Activated T-cell treated with anti-CD3 and anti-CD28 coated beads for 4 hours (primary cell): ENCODE results near the gene SRGAP2.
"Not testable (repeated sequence)": the region's sequence is repeated elsewhere in the genome, so short reads cannot be mapped to it uniquely, and the experiment has no call there.

ENCODE experiments used
- DNase-seq: peaks from one replicate; pipeline ENCODE4 v3.0.0-alpha.2; 2020

SRGAP2 gene

GRCh38 chr1:206210802-206211201 is 7.5 kb downstream of the SRGAP2 start:
- DNase-seq, result not testable (repeated sequence)

GRCh38 chr1:206215600-206216392 is 12.5 kb downstream of the SRGAP2 start:
- DNase-seq, result not testable (repeated sequence)

DNA sequence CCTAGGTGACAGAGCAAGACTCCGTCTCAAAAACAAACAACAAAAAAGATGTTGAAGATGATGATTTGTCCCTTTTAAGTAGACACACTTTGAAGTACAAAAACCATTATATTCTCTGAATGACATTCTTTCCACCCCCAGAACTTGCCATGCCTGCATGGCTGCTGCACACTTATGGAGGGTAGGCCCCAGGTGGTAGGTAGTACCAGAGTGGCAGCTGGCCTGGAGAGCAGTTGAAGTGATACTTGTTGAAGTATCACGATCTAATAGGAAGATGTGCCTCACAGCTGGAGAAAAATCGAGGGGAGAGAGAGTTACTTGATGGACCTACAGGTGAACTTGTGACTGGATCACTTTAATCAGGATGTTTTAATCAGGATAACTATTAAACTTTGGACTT is 14.9 kb downstream of the SRGAP2 start:
- DNase-seq, result not testable (repeated sequence)

- DNase-seq, result not testable (repeated sequence)
Observed at GRCh38 chr1:206218765-206219164, 15.4 kb downstream of the SRGAP2 start.

GRCh38 chr1:206219514-206220331 is 16.4 kb downstream of the SRGAP2 start:
- not testable (repeated sequence) for DNase-seq

DNA sequence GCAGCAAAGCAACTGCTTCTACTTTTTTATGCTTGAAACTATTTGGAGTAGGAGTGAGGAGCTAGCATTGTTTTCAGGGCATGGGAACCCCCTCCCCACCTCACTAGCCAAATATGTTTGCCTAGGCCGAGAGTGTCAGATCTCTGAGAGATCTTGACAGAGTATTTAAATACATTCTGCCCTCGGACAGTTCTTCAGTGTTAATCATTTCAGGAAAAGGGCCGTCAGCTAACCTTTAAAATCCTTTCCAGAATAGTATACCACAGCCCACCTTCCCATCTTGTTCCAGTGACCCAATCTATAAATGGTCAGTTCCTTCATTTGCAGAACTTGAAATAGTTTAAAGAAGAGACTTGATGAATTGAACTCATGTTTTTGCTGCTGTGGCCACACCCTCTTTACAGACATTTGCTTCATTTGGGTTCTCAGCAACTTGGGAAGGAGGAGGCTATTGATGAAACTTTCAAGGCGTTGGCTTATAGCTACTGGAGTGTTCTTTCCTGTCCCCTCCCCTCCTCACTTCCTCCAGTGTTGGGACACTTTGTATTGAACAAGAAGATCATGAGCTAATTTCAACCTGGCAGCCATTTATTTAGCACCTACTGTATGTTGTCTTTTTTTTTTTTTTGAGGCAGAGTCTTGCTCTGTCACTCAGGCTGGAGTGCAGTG is 17.1 kb downstream of the SRGAP2 start:
- DNase-seq, result not testable (repeated sequence)

- DNase-seq, result not testable (repeated sequence)
Observed at GRCh38 chr1:206221585-206221984, 18.2 kb downstream of the SRGAP2 start.

DNA sequence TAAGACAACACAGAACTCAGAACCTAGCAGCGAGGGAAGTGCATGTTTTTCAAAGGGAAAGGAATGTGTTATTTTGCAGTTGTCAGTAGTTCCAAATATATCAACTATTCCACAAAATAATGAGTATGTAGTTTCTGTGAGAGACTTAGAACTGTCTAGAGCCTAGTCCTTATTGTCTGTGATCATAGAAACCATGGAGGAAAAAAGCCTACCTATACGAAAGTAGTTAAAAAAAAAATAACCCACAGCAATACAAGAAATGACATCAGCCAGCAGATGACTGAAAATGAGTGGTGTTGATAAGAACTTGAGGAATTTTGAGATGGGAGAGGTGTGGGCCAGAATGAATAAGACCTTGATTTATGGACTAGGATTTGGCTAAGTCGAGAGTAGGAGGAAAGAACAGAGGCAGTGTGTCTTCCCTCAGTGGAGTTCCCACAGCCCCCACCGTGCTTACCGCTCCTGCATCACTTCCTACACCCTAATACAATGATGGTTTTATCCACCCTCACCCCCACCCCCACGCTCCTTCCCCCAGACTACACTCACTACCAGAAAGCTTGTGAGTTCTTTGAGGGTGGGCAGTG is 20.9 kb downstream of the SRGAP2 start:
- DNase-seq, result not testable (repeated sequence)

DNA sequence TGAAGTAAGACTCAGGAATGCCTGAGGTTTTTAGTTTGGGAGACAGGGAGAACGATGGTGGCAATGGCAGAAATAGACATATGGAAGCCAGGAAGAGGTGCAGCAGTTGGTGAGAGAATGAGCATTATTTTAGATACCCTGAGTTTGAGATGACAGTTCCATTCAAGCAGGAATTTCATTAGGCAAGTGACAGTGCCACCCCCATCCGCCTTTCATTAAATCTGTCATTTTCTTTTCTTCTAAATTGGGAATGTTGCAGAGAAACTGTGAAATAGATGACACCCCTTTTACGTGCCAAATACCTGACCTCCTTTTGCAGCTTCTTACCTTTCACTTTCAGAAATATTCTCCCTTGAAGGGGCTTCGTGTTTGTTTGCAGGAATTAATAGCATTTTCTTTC is 22.0 kb downstream of the SRGAP2 start:
- DNase-seq, result not testable (repeated sequence)

DNA sequence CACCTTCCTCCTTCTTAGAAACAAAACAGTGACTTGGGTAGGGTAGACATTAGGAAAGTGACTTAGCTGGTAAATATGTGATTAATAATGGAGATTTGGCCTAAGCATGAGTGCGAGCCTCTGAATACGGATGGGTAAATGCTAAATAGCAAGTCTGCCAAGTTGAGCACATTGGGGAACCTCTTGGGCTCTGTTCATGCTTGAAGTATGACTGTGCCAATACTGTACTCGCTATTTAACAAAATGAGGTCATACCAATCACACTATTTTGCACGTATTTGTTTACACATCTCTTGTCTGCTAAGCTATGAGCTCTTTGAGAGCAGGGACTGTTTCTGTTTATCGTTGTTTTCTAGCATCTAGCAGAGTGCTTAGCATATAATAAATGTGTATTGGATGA is 23.5 kb downstream of the SRGAP2 start:
- not testable (repeated sequence) for DNase-seq

DNA sequence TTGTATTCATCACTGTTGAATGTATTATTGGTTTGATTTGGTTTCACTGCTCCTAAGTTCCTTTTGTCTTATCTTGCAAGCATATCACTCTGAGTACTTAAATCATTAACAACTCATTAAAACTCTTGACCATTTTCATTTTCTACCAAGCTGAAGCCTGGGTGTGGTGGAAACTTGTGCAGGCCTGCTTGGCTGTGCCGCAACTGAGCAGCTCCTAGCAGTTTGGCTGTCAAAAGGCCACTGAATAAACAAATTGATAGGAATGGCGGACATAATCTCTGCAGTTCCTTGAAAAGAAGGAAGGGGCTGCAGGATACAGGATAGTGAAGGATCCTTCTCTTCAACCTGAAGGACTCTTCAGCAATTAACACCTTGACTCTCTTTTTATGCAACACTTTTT is 25.9 kb downstream of the SRGAP2 start:
- not testable (repeated sequence) for DNase-seq

- not testable (repeated sequence) for DNase-seq
Observed at GRCh38 chr1:206231989-206232388, 28.6 kb downstream of the SRGAP2 start.

GRCh38 chr1:206232970-206233645 is 29.8 kb downstream of the SRGAP2 start:
- not testable (repeated sequence) for DNase-seq

DNA sequence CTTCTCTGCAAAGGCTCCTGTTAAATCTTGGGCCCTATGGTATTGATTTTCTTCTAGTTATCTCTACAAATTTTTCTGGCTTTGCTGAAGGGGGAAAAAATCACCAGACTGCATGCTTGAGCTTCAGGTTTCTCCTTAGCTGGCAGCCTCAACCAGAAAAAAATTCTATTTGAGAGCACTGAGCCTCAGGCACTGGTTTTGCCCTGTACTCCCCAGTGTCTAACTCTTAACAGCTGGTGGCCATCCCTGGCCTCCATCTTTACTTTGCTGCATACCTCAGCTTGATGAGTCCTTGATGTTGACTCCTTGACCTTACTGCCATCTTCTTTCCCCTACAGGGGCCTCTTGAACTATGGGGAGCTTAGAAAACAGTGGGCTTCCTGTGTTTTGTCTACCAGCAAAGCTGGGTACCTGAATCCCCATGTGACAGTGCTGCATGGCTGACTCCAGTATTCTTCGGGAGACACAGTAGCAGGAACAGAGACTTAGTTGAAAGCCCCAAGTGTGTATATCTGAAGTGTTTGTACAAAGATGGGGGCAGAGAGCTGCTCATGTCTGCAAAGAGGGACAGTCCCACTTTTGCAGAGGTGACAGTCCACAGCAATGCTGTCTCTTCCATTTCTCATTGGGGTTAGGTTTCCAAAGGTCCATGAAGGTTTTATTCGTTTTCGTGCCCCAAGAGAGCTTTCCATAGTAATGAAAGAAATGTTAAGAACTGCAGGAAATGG is 31.0 kb downstream of the SRGAP2 start:
- DNase-seq, result not testable (repeated sequence)

GRCh38 chr1:206235190-206235589 is 31.8 kb downstream of the SRGAP2 start:
- not testable (repeated sequence) for DNase-seq

DNA sequence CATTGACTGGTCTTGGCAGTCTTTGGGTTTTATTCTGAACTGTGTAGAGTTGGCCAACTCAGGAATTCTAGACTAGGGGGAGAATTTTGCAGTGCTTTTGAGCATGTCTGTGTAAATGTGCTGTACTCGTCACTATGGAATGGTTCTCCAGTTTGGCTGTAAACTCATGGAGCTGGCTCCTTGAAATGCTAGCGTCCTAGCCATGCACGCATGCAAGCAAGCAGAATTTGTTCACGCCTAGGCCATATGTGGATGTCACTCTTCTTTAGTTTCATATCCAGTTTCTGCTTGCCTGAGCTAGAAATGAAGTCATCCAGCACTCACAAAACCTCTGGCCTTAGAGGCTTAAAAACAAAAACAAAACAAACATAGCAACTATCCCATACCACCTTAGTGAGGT is 36.9 kb downstream of the SRGAP2 start:
- not testable (repeated sequence) for DNase-seq

DNA sequence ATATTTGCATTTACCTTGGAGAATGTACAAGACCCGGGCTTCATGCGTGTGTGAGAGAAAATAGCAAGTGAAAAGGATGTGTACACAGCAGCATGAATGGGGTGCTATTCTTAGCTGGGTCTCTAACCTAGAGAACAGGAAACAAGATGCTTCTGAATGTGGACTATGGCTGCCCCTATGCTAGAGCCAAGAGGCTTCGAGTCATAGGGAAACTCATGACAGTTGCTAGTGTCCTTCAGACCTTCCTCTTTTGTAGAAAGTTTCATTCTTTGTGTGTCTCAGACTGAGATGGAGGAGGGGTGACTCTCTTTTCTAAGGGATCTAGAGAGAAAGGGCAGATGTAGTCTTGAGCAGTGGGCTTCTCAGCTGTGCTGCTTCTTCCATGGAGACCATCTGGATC is 40.0 kb downstream of the SRGAP2 start:
- DNase-seq, result not testable (repeated sequence)

GRCh38 chr1:206245479-206245878 is 42.1 kb downstream of the SRGAP2 start:
- DNase-seq, result not testable (repeated sequence)

DNA sequence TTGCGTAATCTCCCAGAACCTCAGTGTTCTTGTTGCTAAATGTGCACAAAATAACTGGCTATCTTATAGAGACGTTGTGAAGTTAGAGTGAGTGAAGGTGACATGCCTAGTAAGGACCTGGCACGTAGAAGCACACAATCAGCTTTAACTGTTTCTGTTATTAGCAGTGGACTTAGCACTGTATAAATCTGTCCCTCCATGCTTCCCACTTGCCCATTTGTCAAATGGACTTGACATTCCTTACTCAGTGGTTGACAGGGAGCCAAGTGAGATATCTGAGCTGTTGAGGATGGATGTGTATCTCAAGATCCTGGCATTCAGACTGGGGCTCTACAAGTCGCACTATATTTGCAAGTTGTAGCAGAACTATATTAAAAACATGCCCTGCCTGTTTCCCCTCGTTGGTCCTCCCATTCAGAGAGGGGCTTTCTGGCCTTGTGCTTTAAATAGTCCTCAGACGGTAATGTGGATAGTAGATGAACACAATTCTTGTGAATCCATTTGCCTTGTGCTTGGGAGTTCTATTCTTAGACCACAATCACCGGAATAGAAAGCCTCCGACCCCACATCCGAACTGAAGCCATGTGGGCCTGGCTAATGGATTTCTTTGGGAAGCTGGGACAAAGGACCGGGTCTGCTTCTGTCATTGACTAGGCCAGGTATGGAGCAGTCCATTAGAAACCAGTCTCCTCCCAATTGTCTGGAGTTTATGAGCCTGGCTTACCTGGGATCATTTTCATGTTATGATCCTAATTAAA is 43.0 kb downstream of the SRGAP2 start:
- not testable (repeated sequence) for DNase-seq

GRCh38 chr1:206250953-206251681 is 47.8 kb downstream of the SRGAP2 start:
- not testable (repeated sequence) for DNase-seq
